ENCODE results near the gene CTF1.
A peak's percentile ranks its signal among the peaks of the same experiment; 100 is the strongest.

CTF1 gene

DNA sequence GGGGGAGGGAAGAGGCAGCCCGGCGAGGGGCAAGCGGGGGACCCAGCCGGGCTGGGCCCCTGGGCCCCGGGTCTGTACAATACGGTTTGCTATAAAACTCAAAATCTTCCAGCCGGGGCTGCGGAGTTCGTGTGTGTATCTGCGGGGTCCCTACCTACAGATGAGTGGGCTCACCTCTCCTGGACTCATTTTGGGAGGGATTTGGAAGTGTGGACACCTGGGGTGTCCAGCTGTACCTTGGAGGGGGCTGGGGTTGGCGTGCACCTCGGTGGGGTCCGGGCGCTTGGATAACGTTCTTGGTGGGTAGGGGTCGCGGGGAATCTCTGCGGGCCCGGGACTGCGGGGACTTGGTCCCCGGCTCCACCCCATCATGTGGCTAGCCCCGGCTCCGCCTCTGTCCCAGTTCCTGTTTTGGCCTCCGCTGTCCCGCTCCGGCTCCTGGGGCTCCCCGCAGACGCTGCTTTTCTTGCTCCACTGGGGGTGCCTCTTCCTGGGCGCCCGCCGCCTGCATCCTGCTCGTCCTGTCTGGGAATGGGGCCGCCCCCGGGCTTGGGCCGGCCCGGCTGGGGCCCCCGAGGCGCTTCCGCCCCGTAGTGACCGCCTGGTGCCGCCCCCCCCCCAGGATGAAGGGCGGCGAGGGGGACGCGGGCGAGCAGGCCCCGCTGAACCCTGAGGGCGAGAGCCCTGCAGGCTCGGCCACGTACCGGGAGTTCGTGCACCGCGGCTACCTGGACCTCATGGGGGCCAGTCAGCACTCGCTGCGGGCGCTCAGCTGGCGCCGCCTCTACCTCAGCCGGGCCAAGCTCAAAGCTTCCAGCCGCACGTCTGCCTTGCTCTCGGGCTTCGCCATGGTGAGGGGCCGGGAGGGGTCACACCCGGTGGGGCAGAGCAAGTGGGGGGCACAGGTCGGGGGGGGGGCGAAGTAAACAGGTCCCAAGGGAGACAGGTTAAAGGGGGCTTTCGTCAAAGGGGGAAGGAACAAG is 52.5 kb downstream of the CTF1 start, which contains the start of gene ORAI3:
Gene ORAI3 (plus strand): TSS at position 402 of the 983 bp plus-strand sequence. CDS start 222 bp downstream, at position 624.
- no peak for DNase-seq (ENCODE audit: low read depth)
- TF ChIP-seq CTCF (conservative IDR thresholded peaks at IDR 0.05; ENCODE audit: low read depth, low read length) = no peak
- H3K4me3 ChIP-seq (ENCODE audit: low read length) = peak within 1 kb of the TSS; percentile 80

GRCh38 chr16:30949650-30950515 is 53.5 kb downstream of the CTF1 start:
- TF ChIP-seq CTCF (conservative IDR thresholded peaks at IDR 0.05; ENCODE audit: low read depth, low read length) = peak; percentile 25
- DNase-seq (ENCODE audit: low read depth) = no peak
- H3K4me3 ChIP-seq (ENCODE audit: low read length) = peak overlapping the region; percentile 80

GRCh38 chr16:30950516-30951065 is 54.2 kb downstream of the CTF1 start:
- H3K4me3 ChIP-seq (ENCODE audit: low read length) = peak overlapping the region; percentile 80
- TF ChIP-seq CTCF (conservative IDR thresholded peaks at IDR 0.05; ENCODE audit: low read depth, low read length) = no peak
- DNase-seq (ENCODE audit: low read depth) = no peak

DNA sequence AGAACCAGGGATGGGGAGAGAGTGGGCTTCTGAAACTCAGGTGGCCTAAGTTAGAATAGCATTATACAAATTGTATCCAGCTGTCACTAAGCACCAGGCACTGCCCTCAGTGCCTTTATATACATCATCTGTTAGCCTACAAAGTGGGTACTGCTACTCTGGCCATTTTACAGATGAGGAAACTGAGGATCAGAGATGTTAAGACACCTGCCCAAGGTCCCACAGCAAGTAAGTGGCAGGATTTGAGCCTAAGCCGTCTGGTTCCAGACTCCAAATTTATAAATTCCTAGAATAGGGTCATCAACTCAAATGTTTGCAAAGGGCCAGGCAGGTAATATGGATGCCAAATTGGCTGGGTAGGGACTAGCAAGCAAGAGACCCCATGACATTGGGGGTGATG is 54.8 kb downstream of the CTF1 start:
- H3K4me3 ChIP-seq (ENCODE audit: low read length) = no peak overlapping the region
- no peak for TF ChIP-seq CTCF (conservative IDR thresholded peaks at IDR 0.05; ENCODE audit: low read depth, low read length)
- DNase-seq (ENCODE audit: low read depth) = no peak

- TF ChIP-seq CTCF (conservative IDR thresholded peaks at IDR 0.05; ENCODE audit: low read depth, low read length) = no peak
- no peak overlapping the region for H3K4me3 ChIP-seq (ENCODE audit: low read length)
- no peak for DNase-seq (ENCODE audit: low read depth)
These were observed 55.3 kb downstream of the CTF1 start for GRCh38 chr16:30951750-30952149.

GRCh38 chr16:30953111-30953510 is 56.7 kb downstream of the CTF1 start:
- no peak for TF ChIP-seq CTCF (conservative IDR thresholded peaks at IDR 0.05; ENCODE audit: low read depth, low read length)
- no peak for DNase-seq (ENCODE audit: low read depth)

More at GRCh38 chr16:30953111-30953510, 56.7 kb downstream of the CTF1 start:
- H3K4me3 ChIP-seq (ENCODE audit: low read length) = no peak overlapping the region
